Mesendoderm (in vitro differentiated cells): ENCODE measurements around the gene YIPF1. TPM values are rescaled to one million over a fixed set of nuclear protein-coding genes. Genes with fewer than 3 reads are reported as not detected.

ENCODE experiments used
- small RNA-seq: library from polyadenylated mRNA; stranded (forward); fragments of <200 nt; extraction: miRNeasy Mini kit (QIAGEN cat#:217004); gene quantifications from one replicate; pipeline ENCODE3, GENCODE V24; 2013; ENCODE audit not compliant: insufficient read depth

Gene YIPF1

Small RNA genes within 50 kb of the gene (small RNA-seq; reads per million reads assigned to genes)
- not detected for gene AL049745.1
